Rectal smooth muscle tissue (tissue), 1 donor: Measurements from ENCODE around the gene TTBK1.

Experiments used
- H3K27ac ChIP-seq: one replicate; pipeline ENCODE4 v1.7.0; 2013; ENCODE audit warnings: low read depth, low read length, inconsistent platforms
- H3K27me3 ChIP-seq: one replicate; pipeline ENCODE4 v1.7.0; 2013; ENCODE audit warnings: low read length; ENCODE audit not compliant: control insufficient read depth, insufficient read depth
- H3K36me3 ChIP-seq: one replicate; pipeline ENCODE4 v1.7.0; 2013; ENCODE audit warnings: low read length; ENCODE audit not compliant: control insufficient read depth, insufficient read depth
- H3K4me1 ChIP-seq: one replicate; pipeline ENCODE4 v1.7.0; 2013; ENCODE audit warnings: low read length; ENCODE audit not compliant: control insufficient read depth, insufficient read depth
- H3K4me3 ChIP-seq: one replicate; pipeline ENCODE4 v1.7.0; 2013; ENCODE audit warnings: low read length
- H3K9ac ChIP-seq: one replicate; pipeline ENCODE4 v1.7.0; 2013; ENCODE audit warnings: low read length

TTBK1 gene

DNA sequence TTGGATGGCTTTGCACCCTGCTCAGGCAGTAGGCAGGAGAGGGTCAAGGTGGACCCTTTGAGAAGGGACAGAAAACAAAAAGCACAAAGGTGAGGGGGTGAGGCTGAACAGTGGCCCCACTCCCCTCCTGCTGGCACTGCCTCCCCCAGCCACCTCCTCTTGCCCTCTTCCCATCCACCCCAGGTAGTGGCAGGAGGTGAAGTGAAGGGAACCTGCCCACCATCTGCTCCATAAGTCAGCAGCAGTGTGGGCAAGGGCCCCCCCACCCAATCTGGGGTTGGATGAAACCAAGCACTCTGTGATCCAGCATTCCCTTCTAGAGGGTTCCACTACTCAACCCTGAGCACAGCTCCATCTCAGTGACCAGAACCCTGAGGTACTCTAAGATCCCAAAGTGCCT is 28.7 kb downstream of the TTBK1 start:
- H3K36me3 ChIP-seq: no peaks in the 10 kb centered on the region
- H3K4me3 ChIP-seq: no peak overlapping the region
- peaks cover 14% of the 10 kb centered on the region for H3K4me1 ChIP-seq
- H3K9ac ChIP-seq: no peak overlapping the region
- H3K27ac ChIP-seq: no peak overlapping the region
- H3K27me3 ChIP-seq: no peaks in the 10 kb centered on the region

DNA sequence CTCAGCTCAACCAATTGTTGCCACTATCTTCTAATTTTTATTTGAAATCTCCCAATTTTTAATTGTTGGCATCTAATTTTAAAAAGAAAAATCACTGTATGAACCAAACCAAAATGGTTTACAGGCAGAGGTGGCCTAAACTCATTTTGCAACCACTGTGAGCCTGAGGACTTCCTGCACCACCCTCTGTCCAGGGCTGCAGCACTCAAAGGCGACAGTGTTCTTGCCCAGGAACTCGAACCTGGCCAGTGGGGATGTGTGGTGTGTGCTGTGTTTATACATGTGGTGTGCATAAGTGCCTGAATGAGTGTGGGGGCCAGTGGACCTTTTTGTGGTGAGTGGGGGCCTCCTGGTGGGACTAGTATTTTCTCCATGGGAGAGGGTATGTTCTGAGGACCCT is 30.4 kb downstream of the TTBK1 start:
- H3K36me3 ChIP-seq: no peaks in the 10 kb centered on the region
- H3K27ac ChIP-seq: no peak overlapping the region
- H3K9ac ChIP-seq: no peak overlapping the region
- peaks cover 14% of the 10 kb centered on the region for H3K4me1 ChIP-seq
- H3K27me3 ChIP-seq: no peaks in the 10 kb centered on the region
- H3K4me3 ChIP-seq: no peak overlapping the region

- no peaks in the 10 kb centered on the region for H3K36me3 ChIP-seq
- H3K4me3 ChIP-seq: peak overlapping the region; percentile 53
- no peak overlapping the region for H3K27ac ChIP-seq
- no peak overlapping the region for H3K9ac ChIP-seq
- no peaks in the 10 kb centered on the region for H3K27me3 ChIP-seq
- peaks cover 8% of the 10 kb centered on the region for H3K4me1 ChIP-seq
Observed at GRCh38 chr6:43274127-43274915, 31.0 kb downstream of the TTBK1 start.

GRCh38 chr6:43274916-43275597 is 31.8 kb downstream of the TTBK1 start:
- no peak overlapping the region for H3K27ac ChIP-seq
- no peak overlapping the region for H3K9ac ChIP-seq
- H3K27me3 ChIP-seq: no peaks in the 10 kb centered on the region
- peak overlapping the region; percentile 53 for H3K4me3 ChIP-seq
- H3K36me3 ChIP-seq: no peaks in the 10 kb centered on the region
- H3K4me1 ChIP-seq: peaks cover 5% of the 10 kb centered on the region

- Histone ChIP-seq H3K36me3 (no peaks in the 10 kb centered on the region), H3K9ac (peak overlapping the region; percentile 22), H3K4me1 (peaks cover 5% of the 10 kb centered on the region), H3K27ac (no peak overlapping the region), H3K27me3 (no peaks in the 10 kb centered on the region), H3K4me3 (peak overlapping the region; percentile 40)
Observed at GRCh38 chr6:43275801-43276576, 32.7 kb downstream of the TTBK1 start.

- peak overlapping the region; percentile 19 for H3K4me3 ChIP-seq
- peak overlapping the region; percentile 22 for H3K9ac ChIP-seq
- peaks cover 5% of the 10 kb centered on the region for H3K4me1 ChIP-seq
- no peaks in the 10 kb centered on the region for H3K36me3 ChIP-seq
- H3K27ac ChIP-seq: no peak overlapping the region
- H3K27me3 ChIP-seq: no peaks in the 10 kb centered on the region
Observed at GRCh38 chr6:43276577-43277305, 33.5 kb downstream of the TTBK1 start.

- Histone ChIP-seq H3K9ac (no peak overlapping the region), H3K27me3 (peaks cover 3% of the 10 kb centered on the region), H3K4me1 (peaks cover 5% of the 10 kb centered on the region), H3K4me3 (no peak overlapping the region), H3K36me3 (no peaks in the 10 kb centered on the region), H3K27ac (no peak overlapping the region)
Observed at GRCh38 chr6:43277306-43277642, 34.0 kb downstream of the TTBK1 start.

DNA sequence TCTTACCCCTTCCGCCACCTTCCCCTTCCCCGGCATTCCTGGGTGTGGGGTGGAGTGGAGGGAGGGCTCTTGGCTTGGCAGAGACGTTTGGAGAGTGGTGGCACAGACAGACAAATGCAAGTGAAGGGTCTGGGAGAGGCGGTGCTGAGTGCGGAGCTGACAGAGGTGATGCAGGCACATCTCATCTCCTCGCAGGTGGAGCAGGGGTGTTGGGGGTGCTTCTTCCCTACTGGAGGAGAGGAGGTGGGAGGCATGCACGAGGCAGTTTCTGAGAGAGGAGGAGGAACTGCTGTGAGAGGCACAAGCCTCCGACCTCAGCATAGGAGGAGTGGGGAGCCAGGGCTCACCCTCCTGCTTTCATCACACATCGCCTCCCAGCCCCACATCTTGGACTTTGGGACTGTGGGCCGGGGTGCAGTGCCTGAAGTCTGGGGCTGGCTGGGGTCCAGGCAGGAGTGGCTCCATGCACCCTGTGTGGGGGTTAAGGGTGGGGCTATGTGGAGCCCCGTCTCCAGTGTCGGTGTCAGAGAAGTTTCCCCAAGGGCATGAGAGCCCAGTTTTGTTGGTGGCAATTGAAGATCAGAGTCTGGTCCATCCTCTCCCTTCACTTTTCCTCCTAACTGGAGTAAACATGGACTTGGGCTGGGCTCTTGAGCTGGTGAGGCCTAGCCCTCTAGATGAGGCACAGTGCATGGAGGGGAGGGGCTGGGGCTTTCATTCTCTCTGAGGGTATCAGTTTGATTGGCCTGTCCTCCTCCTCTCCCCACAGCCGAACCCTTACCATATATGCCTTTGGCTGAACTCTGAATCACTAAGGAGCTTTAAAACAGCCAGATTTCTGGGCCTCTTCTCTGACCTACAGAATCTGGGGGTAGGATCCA is 34.6 kb downstream of the TTBK1 start:
- Histone ChIP-seq H3K36me3 (no peaks in the 10 kb centered on the region), H3K27ac (peak overlapping the region; percentile 63), H3K27me3 (peaks cover 3% of the 10 kb centered on the region), H3K4me1 (peaks cover 5% of the 10 kb centered on the region), H3K4me3 (no peak overlapping the region), H3K9ac (no peak overlapping the region)

DNA sequence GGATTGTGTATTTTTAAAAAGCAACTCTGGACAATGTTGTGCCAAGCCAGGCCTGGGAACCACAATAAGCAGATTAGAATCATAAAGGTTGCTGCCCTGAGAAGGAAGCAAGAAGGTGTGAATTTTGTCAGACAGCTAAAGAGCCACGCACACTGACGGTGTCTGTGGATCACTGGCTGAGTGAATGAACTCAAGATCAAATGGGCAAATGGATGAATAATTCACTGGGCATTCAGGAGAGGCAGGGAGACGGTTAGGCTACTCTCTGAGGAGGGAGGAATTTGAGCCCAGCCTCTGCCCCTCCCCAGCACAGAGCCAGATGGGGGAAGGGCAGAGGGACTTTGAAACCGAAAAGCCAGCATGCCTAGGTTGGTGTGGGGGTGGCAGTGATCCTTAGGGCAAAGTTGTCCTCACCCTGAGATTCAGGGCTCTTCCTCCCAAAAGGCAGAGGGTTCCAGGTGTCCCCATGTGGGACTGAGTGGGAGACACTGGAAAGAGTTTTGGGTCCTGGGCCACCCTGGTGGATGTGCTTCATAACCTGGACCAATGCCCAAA is 35.3 kb downstream of the TTBK1 start:
- Histone ChIP-seq H3K4me1 (peaks cover 5% of the 10 kb centered on the region), H3K9ac (no peak overlapping the region), H3K36me3 (no peaks in the 10 kb centered on the region), H3K27ac (peak overlapping the region; percentile 63), H3K27me3 (peaks cover 3% of the 10 kb centered on the region), H3K4me3 (peak overlapping the region; percentile 39)

- Histone ChIP-seq H3K4me3 (no peak overlapping the region), H3K36me3 (no peaks in the 10 kb centered on the region), H3K9ac (no peak overlapping the region), H3K27me3 (peaks cover 3% of the 10 kb centered on the region), H3K4me1 (peaks cover 5% of the 10 kb centered on the region), H3K27ac (no peak overlapping the region)
Observed at GRCh38 chr6:43280234-43280633, 37.0 kb downstream of the TTBK1 start.

DNA sequence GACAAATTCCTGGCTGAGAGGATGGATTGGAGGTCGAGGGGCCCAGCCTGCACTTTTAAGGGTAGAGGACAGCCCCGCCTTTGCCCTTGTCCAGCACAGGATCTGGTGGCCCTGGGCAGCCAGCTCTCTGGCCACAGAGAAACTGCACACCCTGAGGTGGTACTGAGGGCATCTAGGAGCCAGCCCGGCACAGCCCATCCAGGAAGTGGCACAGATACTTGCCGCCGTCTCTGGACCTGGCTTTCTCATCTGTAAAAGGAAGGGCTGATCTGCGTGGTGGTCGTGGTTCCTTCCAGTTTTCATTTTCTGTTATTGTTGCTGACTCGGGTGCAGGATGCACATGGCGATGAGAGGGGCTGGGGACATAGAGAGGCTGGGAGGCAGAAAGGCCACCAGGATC is 38.8 kb downstream of the TTBK1 start:
- H3K27ac ChIP-seq: no peak overlapping the region
- no peak overlapping the region for H3K9ac ChIP-seq
- H3K4me3 ChIP-seq: no peak overlapping the region
- H3K4me1 ChIP-seq: peaks cover 5% of the 10 kb centered on the region
- no peaks in the 10 kb centered on the region for H3K36me3 ChIP-seq
- peaks cover 3% of the 10 kb centered on the region for H3K27me3 ChIP-seq
